MM.1S (cell line): ENCODE data around the gene NDST1.

Experiments
- DNase-seq: peaks from one replicate; pipeline ENCODE4 v3.0.0-alpha.2; 2015
- H2AFZ ChIP-seq: fragments of 300-600 bp; sonication (generic); 2 replicates; pipeline ENCODE4 v1.6.0; 2016; ENCODE audit warnings: antibody characterized with exemption, low read length
- H3F3A ChIP-seq: fragments of 300-600 bp; sonication (generic); 2 replicates; pipeline ENCODE4 v1.6.1; 2016; ENCODE audit warnings: mild to moderate bottlenecking, antibody characterized with exemption, low read length, moderate library complexity, mixed read lengths; ENCODE audit not compliant: insufficient read depth
- H3K27ac ChIP-seq: fragments of 300-600 bp; sonication (generic); 2 replicates; pipeline ENCODE4 v1.5.1; 2016; ENCODE audit warnings: mild to moderate bottlenecking, low read length
- H3K27me3 ChIP-seq: fragments of 300-600 bp; sonication (generic); replicated peaks from 2 replicates; pipeline ENCODE4 v1.6.0; 2016; ENCODE audit warnings: low read length; ENCODE audit not compliant: insufficient read depth
- H3K36me3 ChIP-seq: fragments of 300-600 bp; sonication (generic); replicated peaks from 2 replicates; pipeline ENCODE4 v1.6.1; 2016; ENCODE audit warnings: mild to moderate bottlenecking, low read length, mixed read lengths; ENCODE audit not compliant: insufficient read depth
- H3K4me1 ChIP-seq: fragments of 300-600 bp; sonication (generic); 2 replicates; pipeline ENCODE4 v1.6.1; 2016; ENCODE audit warnings: low read length, mixed read lengths
- H3K4me2 ChIP-seq: fragments of 300-600 bp; sonication (generic); 2 replicates; pipeline ENCODE4 v1.6.0; 2016; ENCODE audit warnings: low read depth, low read length
- H3K4me3 ChIP-seq: fragments of 300-600 bp; sonication (generic); 2 replicates; pipeline ENCODE4 v1.5.1; 2016; ENCODE audit warnings: low read length, mixed read lengths
- H3K79me2 ChIP-seq: fragments of 300-600 bp; sonication (generic); 2 replicates; pipeline ENCODE4 v1.6.1; 2016; ENCODE audit warnings: mixed run types, low read length, mixed read lengths
- H3K9ac ChIP-seq: fragments of 300-600 bp; sonication (generic); 2 replicates; pipeline ENCODE4 v1.6.1; 2016; ENCODE audit warnings: low read length, mixed read lengths
- H3K9me2 ChIP-seq: fragments of 300-600 bp; sonication (generic); replicated peaks from 2 replicates; pipeline ENCODE4 v1.6.1; 2016; ENCODE audit warnings: mild to moderate bottlenecking, low read length, mixed read lengths; ENCODE audit not compliant: insufficient read depth
- H3K9me3 ChIP-seq: fragments of 300-600 bp; sonication (generic); replicated peaks from 2 replicates; pipeline ENCODE4 v1.6.1; 2016; ENCODE audit warnings: mild to moderate bottlenecking, low read length, mixed read lengths; ENCODE audit not compliant: insufficient read depth
- H4K20me1 ChIP-seq: fragments of 300-600 bp; sonication (generic); 2 replicates; pipeline ENCODE4 v1.6.1; 2016; ENCODE audit warnings: mild to moderate bottlenecking, low read length, moderate library complexity, mixed read lengths; ENCODE audit not compliant: insufficient read depth
- EZH2 ChIP-seq: fragments of 300-600 bp; sonication (generic); optimal IDR thresholded peaks from 2 replicates; pipeline ENCODE3; 2017; ENCODE audit warnings: low read depth, mild to moderate bottlenecking, antibody characterized with exemption, low read length, mixed read lengths
- EZH2phosphoT487 ChIP-seq: fragments of 300-600 bp; sonication (generic); IDR thresholded peaks from 2 replicates; pipeline ENCODE4 v1.6.1; 2018; ENCODE audit warnings: antibody characterized with exemption, low read length
- TF ChIP-seq, protein P1 (sequence below): fragments of 300-600 bp; sonication (generic); IDR thresholded peaks from 2 replicates; pipeline ENCODE4 v1.5.1; 2016; ENCODE audit warnings: antibody characterized with exemption, low read length, mixed read lengths

The NDST1 gene

DNA sequence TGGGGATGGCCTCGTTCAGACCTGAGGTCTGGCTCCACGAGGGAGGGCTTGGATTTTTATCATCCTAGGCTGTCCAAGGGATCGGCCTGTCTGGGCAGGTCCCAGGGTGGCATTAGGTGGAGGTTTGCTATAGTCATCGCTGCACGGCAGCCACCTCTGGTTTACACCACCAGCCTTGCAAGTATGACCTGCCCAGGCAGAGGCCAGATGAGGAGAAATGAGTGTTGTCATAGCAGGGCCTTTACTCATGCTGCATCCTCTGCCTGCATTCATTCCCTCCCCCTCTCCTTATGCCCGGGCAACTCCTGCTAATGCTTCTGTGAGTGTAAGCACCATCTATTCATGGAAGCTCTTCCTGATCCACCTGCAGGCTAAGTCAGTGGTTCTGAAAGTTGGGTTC is 15.3 kb upstream of the NDST1 start:
- Histone ChIP-seq H3K4me3 (no peak overlapping the region), H3K9me2 (no peaks in the 10 kb centered on the region), H3K9ac (no peak overlapping the region), H3K27ac (no peak overlapping the region), H3K79me2 (peaks cover 58% of the 10 kb centered on the region), H2AFZ (no peak overlapping the region), H3K27me3 (no peaks in the 10 kb centered on the region), H4K20me1 (no peaks in the 10 kb centered on the region), H3K4me1 (peaks cover 31% of the 10 kb centered on the region), H3K36me3 (no peaks in the 10 kb centered on the region), H3F3A (no peaks in the 10 kb centered on the region), H3K9me3 (no peaks in the 10 kb centered on the region), H3K4me2 (no peak overlapping the region)
- no peak for TF ChIP-seq EZH2phosphoT487
- TF ChIP-seq, protein P1, sequence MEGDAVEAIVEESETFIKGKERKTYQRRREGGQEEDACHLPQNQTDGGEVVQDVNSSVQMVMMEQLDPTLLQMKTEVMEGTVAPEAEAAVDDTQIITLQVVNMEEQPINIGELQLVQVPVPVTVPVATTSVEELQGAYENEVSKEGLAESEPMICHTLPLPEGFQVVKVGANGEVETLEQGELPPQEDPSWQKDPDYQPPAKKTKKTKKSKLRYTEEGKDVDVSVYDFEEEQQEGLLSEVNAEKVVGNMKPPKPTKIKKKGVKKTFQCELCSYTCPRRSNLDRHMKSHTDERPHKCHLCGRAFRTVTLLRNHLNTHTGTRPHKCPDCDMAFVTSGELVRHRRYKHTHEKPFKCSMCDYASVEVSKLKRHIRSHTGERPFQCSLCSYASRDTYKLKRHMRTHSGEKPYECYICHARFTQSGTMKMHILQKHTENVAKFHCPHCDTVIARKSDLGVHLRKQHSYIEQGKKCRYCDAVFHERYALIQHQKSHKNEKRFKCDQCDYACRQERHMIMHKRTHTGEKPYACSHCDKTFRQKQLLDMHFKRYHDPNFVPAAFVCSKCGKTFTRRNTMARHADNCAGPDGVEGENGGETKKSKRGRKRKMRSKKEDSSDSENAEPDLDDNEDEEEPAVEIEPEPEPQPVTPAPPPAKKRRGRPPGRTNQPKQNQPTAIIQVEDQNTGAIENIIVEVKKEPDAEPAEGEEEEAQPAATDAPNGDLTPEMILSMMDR: no peak
- no peak for TF ChIP-seq EZH2
- DNase-seq: no peak

DNA sequence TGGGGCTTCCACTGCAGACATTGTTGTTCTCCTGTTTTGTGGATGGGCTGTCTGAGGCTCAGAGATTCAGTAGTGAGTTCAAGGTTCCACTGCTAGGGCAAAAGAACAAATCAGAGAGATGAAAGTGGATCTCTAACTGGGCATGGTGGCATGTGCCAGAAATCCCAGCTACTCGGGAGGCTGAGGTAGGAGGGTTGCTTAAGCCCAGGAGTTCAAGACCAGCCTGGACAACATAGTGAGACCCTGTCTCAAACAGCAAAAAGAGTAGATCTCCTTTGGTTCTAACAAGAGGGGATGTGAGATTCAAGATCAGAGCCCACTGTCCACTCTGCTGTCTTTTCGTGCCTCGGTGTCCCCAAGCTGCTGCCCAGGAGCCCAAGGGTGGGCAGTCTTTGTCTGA is 11.8 kb upstream of the NDST1 start:
- DNase-seq: no peak
- Histone ChIP-seq H2AFZ (no peak overlapping the region), H3K27ac (no peak overlapping the region), H3K9me2 (no peaks in the 10 kb centered on the region), H3K79me2 (peaks cover 58% of the 10 kb centered on the region), H3K9me3 (no peaks in the 10 kb centered on the region), H3K4me1 (peaks cover 11% of the 10 kb centered on the region), H3K36me3 (no peaks in the 10 kb centered on the region), H3F3A (no peaks in the 10 kb centered on the region), H3K4me3 (no peak overlapping the region), H3K27me3 (no peaks in the 10 kb centered on the region), H4K20me1 (no peaks in the 10 kb centered on the region), H3K9ac (no peak overlapping the region), H3K4me2 (no peak overlapping the region)
- TF ChIP-seq EZH2 (no peak), EZH2phosphoT487 (no peak)
- TF ChIP-seq, protein P1: no peak

DNA sequence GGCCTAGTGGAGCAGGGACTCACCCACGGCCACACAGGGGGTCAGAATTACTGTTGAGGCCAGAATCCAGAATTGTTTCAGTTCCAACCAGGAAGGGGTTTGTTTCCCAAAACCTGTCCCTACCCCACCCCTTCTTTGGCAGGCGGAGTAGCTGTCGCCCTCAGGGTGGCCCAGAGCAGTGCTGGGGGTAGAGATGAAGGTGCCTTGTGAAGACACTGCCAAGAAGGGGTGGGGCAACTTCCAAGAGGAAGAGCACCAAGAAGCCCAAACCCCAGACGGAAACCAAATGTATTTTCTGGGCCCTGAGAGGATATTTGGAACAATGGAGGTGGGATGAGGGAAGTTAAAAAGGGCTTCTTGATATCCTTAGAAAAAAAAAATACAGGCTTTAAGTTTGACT is 11.4 kb upstream of the NDST1 start:
- Histone ChIP-seq H3K79me2 (peaks cover 56% of the 10 kb centered on the region), H3K4me1 (peaks cover 11% of the 10 kb centered on the region), H3F3A (no peaks in the 10 kb centered on the region), H3K4me2 (no peak overlapping the region), H3K27ac (no peak overlapping the region), H3K9me3 (no peaks in the 10 kb centered on the region), H3K36me3 (no peaks in the 10 kb centered on the region), H3K4me3 (no peak overlapping the region), H4K20me1 (no peaks in the 10 kb centered on the region), H3K9ac (no peak overlapping the region), H3K9me2 (no peaks in the 10 kb centered on the region), H3K27me3 (no peaks in the 10 kb centered on the region), H2AFZ (no peak overlapping the region)
- TF ChIP-seq EZH2 (no peak), EZH2phosphoT487 (no peak)
- TF ChIP-seq, protein P1: no peak
- DNase-seq: no peak
